Fibroblast of pulmonary artery (primary cell): Measurements from ENCODE around the gene IER3.

ENCODE experiments used
- DNase-seq: peaks from one replicate; pipeline ENCODE4 v3.0.0-alpha.2; 2010; ENCODE audit warnings: low read depth
- H3K4me3 ChIP-seq: replicated peaks from 2 replicates; pipeline ENCODE4 v1.5.1; 2011; ENCODE audit warnings: low read depth, mild to moderate bottlenecking, control low read depth, low read length, moderate library complexity
- CTCF ChIP-seq: IDR thresholded peaks from 2 replicates; pipeline ENCODE4 v1.5.1; 2011; ENCODE audit warnings: mild to moderate bottlenecking, control low read depth, low read length, inconsistent platforms; ENCODE audit errors: missing control alignments

Gene IER3

GRCh38 chr6:30754631-30755030 is 10.3 kb upstream of the IER3 start:
- DNase-seq: no peak
- TF ChIP-seq CTCF: no peak
- no peak overlapping the region for H3K4me3 ChIP-seq

- DNase-seq: peak; percentile 100
- peak; percentile 4 for TF ChIP-seq CTCF
These were observed 8.0 kb upstream of the IER3 start for GRCh38 chr6:30752157-30752927.

GRCh38 chr6:30750379-30750668 is 6.0 kb upstream of the IER3 start:
- TF ChIP-seq CTCF: no peak
- no peak for DNase-seq
- no peak overlapping the region for H3K4me3 ChIP-seq

More at GRCh38 chr6:30752157-30752927, 8.0 kb upstream of the IER3 start:
- H3K4me3 ChIP-seq: no peak overlapping the region

GRCh38 chr6:30749554-30750378 is 5.4 kb upstream of the IER3 start:
- no peak for TF ChIP-seq CTCF

GRCh38 chr6:30748851-30749540 is 4.6 kb upstream of the IER3 start:
- no peak overlapping the region for H3K4me3 ChIP-seq
- peak; percentile 63 for DNase-seq
- TF ChIP-seq CTCF: no peak

More at GRCh38 chr6:30749554-30750378, 5.4 kb upstream of the IER3 start:
- H3K4me3 ChIP-seq: no peak overlapping the region
- no peak for DNase-seq

- TF ChIP-seq CTCF: no peak
- no peak overlapping the region for H3K4me3 ChIP-seq
- DNase-seq: no peak
These were observed 3.8 kb upstream of the IER3 start for GRCh38 chr6:30747902-30748769.
